ENCODE measurements around the gene MYLIP.
"Not testable (repeated sequence)": the region's sequence is repeated elsewhere in the genome, so short reads cannot be mapped to it uniquely, and the experiment has no call there.

MYLIP gene

DNA sequence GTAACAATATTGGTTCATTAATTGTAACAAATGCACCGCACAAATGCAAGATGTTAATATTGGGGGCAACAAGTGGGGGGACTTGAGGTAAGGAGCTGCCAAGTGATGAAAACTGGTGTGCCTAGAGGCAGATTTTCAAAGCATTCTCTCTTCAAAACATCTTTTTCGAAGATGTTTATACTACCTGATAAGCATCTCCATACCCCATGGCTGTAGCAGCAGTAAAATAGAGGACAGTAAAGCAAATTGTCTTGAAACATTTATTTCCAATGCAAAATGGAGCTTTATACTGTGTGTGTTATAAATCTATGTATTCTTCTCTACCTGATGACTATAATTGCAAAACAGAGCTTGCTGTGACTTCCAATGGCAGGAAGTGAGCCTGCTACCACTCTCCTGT, 42.5 kb downstream of the MYLIP start:
- TF ChIP-seq, protein P1, sequence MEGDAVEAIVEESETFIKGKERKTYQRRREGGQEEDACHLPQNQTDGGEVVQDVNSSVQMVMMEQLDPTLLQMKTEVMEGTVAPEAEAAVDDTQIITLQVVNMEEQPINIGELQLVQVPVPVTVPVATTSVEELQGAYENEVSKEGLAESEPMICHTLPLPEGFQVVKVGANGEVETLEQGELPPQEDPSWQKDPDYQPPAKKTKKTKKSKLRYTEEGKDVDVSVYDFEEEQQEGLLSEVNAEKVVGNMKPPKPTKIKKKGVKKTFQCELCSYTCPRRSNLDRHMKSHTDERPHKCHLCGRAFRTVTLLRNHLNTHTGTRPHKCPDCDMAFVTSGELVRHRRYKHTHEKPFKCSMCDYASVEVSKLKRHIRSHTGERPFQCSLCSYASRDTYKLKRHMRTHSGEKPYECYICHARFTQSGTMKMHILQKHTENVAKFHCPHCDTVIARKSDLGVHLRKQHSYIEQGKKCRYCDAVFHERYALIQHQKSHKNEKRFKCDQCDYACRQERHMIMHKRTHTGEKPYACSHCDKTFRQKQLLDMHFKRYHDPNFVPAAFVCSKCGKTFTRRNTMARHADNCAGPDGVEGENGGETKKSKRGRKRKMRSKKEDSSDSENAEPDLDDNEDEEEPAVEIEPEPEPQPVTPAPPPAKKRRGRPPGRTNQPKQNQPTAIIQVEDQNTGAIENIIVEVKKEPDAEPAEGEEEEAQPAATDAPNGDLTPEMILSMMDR (IDR thresholded peaks at IDR 0.05; ENCODE audit: extremely low read depth, missing control alignments) = no peak
- DNase-seq (ENCODE audit: low spot score) = no peak

DNA sequence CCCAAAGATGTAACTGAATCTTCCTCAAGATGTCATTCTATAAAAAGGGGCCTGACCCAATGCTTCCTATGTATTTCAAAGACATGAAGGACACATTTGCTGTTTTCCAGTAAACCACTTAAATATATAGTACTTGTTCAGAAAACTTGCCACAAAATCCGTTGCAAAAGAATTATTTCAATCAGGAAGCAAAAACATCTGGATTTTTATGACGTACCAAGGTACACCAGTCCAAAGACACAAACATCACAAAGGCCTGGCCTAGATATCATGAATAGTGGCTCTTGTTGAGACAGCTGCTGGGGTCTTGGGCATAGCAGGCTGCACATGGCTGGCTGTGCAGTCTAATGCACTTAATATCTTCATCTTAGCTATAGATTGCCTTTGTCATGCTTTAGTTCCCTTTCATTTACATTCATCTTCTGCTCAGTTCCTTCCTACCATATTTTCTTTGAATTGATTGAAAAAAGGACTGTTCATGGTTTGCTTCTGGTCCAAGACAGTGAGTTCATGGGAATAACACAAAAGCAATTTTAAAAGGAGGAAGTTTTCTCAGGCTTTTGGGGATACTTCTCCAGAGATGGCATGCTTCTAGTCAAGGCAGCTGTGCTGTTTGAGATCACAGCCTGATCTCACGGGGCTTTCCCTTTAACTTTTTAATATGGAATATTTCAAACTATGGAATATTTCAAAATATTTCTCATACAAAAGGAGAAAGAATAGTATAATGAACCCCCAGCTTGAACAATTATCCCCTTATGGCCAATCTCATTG, 44.5 kb downstream of the MYLIP start:
- TF ChIP-seq, protein P1 (IDR thresholded peaks at IDR 0.05; ENCODE audit: extremely low read depth, missing control alignments) = no peak
- DNase-seq (ENCODE audit: low spot score) = no peak

DNA sequence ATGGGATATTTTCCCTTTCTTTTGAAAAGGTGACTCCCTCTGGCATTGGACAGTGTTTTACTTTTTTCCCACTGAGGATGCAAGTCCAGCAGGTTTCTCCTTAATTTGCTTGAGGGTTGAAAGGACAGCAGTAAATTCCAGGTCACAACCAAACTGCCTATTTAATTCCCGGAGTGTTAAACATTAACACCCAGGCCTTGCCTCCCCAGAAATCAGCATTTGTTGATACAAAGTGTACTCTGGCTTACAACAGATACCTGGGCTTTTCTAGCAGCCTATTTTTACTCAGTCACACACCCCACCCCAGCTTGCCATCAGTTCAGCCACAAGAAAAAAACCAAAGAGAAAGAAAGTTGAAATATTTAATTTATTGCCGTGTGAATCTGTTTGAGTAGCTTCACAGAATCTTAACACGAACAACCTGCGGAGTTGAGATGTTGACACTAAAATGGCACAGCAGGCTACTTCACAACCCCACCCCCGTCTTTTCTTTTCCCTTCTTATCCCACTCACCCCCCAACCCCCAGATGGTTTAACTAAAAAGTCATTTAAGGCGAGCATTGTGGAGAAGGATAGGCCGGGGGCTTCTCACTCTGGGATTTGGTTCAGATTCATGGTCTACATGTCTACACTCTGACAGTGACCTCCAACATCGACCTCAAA, 45.7 kb downstream of the MYLIP start:
- no peak for DNase-seq (ENCODE audit: low spot score)
- TF ChIP-seq, protein P1 (IDR thresholded peaks at IDR 0.05; ENCODE audit: extremely low read depth, missing control alignments) = no peak

DNA sequence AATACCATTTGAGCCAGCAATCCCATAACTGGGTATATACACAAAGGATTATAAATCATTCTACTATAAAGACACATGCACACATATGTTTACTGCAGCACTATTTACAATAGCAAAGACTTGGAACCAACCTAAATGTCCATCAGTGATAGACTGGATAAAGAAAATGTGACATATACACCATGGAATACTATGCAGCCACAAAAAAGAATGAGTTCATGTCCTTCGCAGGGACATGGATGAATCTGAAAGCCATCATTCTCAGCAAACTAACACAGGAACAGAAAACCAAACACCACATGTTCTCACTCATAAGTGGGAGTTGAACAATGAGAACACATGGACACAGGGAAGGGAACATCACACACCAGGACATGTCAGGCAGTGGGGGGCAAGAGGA, 47.7 kb downstream of the MYLIP start:
- not testable (repeated sequence) for DNase-seq (ENCODE audit: low spot score)

DNA sequence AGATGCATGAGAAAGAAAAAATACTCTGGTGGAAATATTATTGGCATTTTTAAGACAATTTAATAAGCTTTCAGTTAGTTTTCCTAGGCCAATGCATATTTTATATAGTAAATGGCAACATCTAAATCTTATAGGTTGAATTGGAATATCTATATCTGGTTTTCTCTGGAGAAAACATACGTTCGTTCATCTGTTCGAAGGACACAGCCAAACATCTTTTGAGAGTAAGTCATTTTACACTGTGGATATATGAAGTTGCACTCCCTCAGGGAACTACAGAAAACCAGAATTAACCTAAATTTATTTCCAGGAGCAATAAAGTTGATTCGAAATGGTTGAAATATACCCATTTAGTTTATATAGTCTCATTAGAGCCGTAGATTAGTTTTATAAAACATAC, 49.0 kb downstream of the MYLIP start:
- TF ChIP-seq, protein P1 (IDR thresholded peaks at IDR 0.05; ENCODE audit: extremely low read depth, missing control alignments) = no peak
- DNase-seq (ENCODE audit: low spot score) = no peak

DNA sequence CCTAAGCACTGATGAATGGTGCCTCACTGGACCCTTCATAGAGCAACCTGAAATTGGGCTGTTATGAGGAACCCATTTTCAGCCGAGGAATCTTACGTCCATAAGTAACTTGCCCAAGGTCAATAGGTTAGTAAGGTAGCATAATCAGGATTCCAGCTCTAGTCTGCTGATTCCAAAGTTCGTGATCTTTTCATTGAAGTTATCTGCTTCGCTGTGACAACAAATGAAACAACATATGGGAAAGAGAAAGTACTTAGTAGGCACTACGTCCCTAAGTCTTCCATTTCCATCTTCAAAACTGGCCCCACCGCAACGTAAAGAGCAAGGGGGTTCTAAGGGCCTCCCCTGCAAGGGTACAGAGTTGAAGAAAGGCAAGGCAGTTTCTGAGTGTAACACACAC, 49.5 kb downstream of the MYLIP start:
- TF ChIP-seq, protein P1 (IDR thresholded peaks at IDR 0.05; ENCODE audit: extremely low read depth, missing control alignments) = no peak
- DNase-seq (ENCODE audit: low spot score) = no peak

DNA sequence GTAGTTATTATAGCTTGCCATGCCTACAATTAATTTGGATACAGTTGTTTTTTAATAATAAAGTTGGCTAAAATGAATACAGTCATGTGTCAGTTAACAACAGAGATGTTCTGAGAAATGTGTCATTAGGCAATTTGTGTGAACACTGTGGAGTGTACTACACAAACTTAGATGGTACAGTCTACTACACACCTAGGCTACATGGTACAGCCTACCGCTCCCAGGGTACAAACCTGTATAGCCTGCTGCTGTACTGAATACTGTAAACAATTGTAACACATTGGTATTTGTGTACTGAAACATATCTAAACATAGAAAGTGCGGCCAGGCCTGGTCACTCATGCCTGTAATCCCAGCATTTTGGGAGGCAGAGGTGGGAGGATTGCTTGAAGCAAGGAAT, 50.2 kb downstream of the MYLIP start:
- no peak for DNase-seq (ENCODE audit: low spot score)
- TF ChIP-seq, protein P1 (IDR thresholded peaks at IDR 0.05; ENCODE audit: extremely low read depth, missing control alignments) = no peak

All from GM20000 (cell line).